Mesothelial cell of epicardium (in vitro differentiated cells): ENCODE data around the gene ST8SIA6. TPM values are rescaled to one million over a fixed set of nuclear protein-coding genes. Genes with fewer than 3 reads are reported as not detected.

Source experiments
- DNase-seq, 2 experiments: peaks; one replicate each; pipeline ENCODE4 v3.0.0; 2021; ENCODE audit warnings: low spot score in 2 of 2; ENCODE audit not compliant: unreplicated experiment in 2 of 2
- H3K27ac Mint-ChIP-seq: 2 replicates; pipeline ENCODE4 v1.8.0; 2021; ENCODE audit warnings: mixed read lengths
- H3K27me3 Mint-ChIP-seq: 2 replicates; pipeline ENCODE4 v1.8.0; 2021; ENCODE audit warnings: low read depth, mixed read lengths
- H3K36me3 Mint-ChIP-seq: 2 replicates; pipeline ENCODE4 v1.8.0; 2021; ENCODE audit warnings: mixed read lengths
- H3K4me1 Mint-ChIP-seq: 2 replicates; pipeline ENCODE4 v1.8.0; 2021; ENCODE audit warnings: mixed read lengths
- H3K4me3 Mint-ChIP-seq: 2 replicates; pipeline ENCODE4 v1.8.0; 2021; ENCODE audit warnings: mild to moderate bottlenecking, moderate library complexity, mixed read lengths
- H3K9me3 Mint-ChIP-seq: 2 replicates; pipeline ENCODE4 v1.8.0; 2021; ENCODE audit warnings: mixed read lengths
- CTCF ChIP-seq: fragments of 200-600 bp; sonication (generic); IDR thresholded peaks from one replicate; pipeline ENCODE4 v1.5.0; 2021; ENCODE audit warnings: antibody characterized with exemption; ENCODE audit not compliant: unreplicated experiment
- total RNA-seq: library from RNA; stranded (reverse); gene quantifications from 3 replicates; pipeline ENCODE4 v1.2.1, GENCODE V29; 2021

ST8SIA6 gene
- total RNA-seq, 1 donor from 2014 or later = 1.4 TPM

- peaks cover 73% of the 10 kb centered on the region for H3K4me1 Mint-ChIP-seq
- no peaks in the 10 kb centered on the region for H3K36me3 Mint-ChIP-seq
- TF ChIP-seq CTCF = no peak
- no peak overlapping the region for H3K4me3 Mint-ChIP-seq
- DNase-seq = no peak
- no peak overlapping the region for H3K27ac Mint-ChIP-seq
- H3K9me3 Mint-ChIP-seq = peaks cover 7% of the 10 kb centered on the region
- H3K27me3 Mint-ChIP-seq = no peaks in the 10 kb centered on the region
These were observed 102.9 kb downstream of the ST8SIA6 start for GRCh38 chr10:17351506-17351905.

GRCh38 chr10:17349717-17350116 is 104.7 kb downstream of the ST8SIA6 start:
- no peak for TF ChIP-seq CTCF
- Mint-ChIP-seq H3K36me3 (peaks cover 6% of the 10 kb centered on the region), H3K27me3 (no peaks in the 10 kb centered on the region), H3K27ac (peak overlapping the region; percentile 96), H3K4me3 (no peak overlapping the region), H3K9me3 (peaks cover 10% of the 10 kb centered on the region), H3K4me1 (peaks cover 62% of the 10 kb centered on the region)
- no peak for DNase-seq

GRCh38 chr10:17348501-17349349 is 105.7 kb downstream of the ST8SIA6 start:
- DNase-seq = peak; percentile 68 to 86
- peaks cover 8% of the 10 kb centered on the region for H3K36me3 Mint-ChIP-seq
- peak overlapping the region; percentile 96 for H3K27ac Mint-ChIP-seq
- peaks cover 19% of the 10 kb centered on the region for H3K9me3 Mint-ChIP-seq
- H3K4me3 Mint-ChIP-seq = peak overlapping the region; percentile 48
- H3K4me1 Mint-ChIP-seq = peaks cover 53% of the 10 kb centered on the region
- H3K27me3 Mint-ChIP-seq = no peaks in the 10 kb centered on the region
- no peak for TF ChIP-seq CTCF

GRCh38 chr10:17348011-17348500 is 106.3 kb downstream of the ST8SIA6 start:
- TF ChIP-seq CTCF = no peak
- Mint-ChIP-seq H3K27me3 (no peaks in the 10 kb centered on the region), H3K36me3 (peaks cover 8% of the 10 kb centered on the region), H3K4me3 (peak overlapping the region; percentile 48), H3K27ac (peak overlapping the region; percentile 96), H3K9me3 (peaks cover 24% of the 10 kb centered on the region), H3K4me1 (peaks cover 46% of the 10 kb centered on the region)
- DNase-seq = no peak

- Mint-ChIP-seq H3K4me3 (no peak overlapping the region), H3K27me3 (no peaks in the 10 kb centered on the region), H3K9me3 (peaks cover 44% of the 10 kb centered on the region), H3K27ac (no peak overlapping the region), H3K36me3 (peaks cover 14% of the 10 kb centered on the region), H3K4me1 (peaks cover 25% of the 10 kb centered on the region)
- no peak for DNase-seq
- TF ChIP-seq CTCF = no peak
These were observed 110.2 kb downstream of the ST8SIA6 start for GRCh38 chr10:17344206-17344605.
